ENCODE measurements around the gene MTHFSD.
A peak's percentile ranks its signal among the peaks of the same experiment; 100 is the strongest.

Gene MTHFSD

GRCh38 chr16:86581458-86581857, 26.4 kb upstream of the MTHFSD start:
- no peak for DNase-seq

GRCh38 chr16:86580791-86581170, 25.7 kb upstream of the MTHFSD start:
- no peak for DNase-seq

DNA sequence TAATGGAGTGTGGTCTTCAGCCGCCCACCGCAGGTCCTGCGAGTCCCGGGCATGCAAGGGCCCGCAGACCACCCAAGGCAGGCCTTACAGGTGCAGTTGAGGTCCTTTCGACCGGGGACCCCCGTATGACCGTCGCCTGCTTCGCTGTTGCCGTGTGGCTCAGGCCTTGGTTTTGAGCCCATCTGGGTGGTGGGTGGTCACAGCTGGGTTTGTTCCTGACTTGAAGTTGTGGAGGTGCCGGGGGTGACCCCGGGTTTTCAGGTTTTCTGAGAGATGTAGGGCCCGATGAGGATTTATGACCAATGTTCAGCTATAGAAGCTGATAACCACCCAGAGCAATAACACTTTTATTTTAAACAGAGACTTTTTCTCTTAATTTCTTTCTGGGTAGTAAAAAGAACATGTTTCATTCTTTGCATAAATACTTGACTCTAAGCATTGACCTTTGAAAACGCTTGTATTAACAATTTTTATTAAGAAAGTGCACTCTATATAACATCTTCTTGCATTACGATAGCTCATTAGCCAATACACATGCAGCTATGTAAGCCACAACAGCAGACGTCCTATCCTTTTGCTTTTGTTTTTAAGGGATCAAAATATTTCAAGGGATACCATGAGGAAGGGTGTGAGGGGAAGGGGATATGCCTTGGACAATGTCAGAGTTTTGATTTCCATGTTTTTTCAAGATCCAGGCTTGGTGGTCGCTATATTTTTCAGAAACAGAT, 25.2 kb upstream of the MTHFSD start:
- no peak for DNase-seq

GRCh38 chr16:86579268-86580062, 24.4 kb upstream of the MTHFSD start:
- no peak for DNase-seq

DNA sequence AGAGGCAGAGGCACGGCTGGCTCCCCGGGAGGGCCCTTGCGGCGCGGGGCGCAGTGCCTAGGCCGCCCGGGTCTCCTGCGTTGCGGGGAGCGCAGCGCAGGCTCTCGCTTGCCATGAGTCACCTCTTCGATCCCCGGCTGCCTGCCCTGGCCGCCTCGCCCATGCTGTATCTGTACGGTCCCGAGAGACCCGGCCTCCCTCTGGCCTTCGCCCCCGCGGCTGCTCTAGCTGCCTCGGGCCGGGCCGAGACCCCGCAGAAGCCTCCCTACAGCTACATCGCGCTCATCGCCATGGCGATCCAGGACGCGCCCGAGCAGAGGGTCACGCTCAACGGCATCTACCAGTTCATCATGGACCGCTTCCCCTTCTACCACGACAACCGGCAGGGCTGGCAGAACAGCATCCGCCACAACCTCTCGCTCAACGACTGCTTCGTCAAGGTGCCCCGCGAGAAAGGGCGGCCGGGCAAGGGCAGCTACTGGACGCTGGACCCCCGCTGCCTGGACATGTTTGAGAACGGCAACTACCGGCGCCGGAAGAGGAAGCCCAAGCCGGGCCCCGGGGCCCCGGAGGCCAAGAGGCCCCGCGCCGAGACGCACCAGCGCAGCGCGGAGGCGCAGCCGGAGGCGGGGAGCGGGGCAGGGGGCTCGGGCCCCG, 23.7 kb upstream of the MTHFSD start:
- DNase-seq = peak; percentile 78

- peak; percentile 77 for DNase-seq
These were observed 23.1 kb upstream of the MTHFSD start, which contains the start of gene FOXL1 for GRCh38 chr16:86578061-86578599. FOXL1 (plus strand) TSS chr16:86578549; CDS start chr16:86578724, 175 bp downstream.

DNA sequence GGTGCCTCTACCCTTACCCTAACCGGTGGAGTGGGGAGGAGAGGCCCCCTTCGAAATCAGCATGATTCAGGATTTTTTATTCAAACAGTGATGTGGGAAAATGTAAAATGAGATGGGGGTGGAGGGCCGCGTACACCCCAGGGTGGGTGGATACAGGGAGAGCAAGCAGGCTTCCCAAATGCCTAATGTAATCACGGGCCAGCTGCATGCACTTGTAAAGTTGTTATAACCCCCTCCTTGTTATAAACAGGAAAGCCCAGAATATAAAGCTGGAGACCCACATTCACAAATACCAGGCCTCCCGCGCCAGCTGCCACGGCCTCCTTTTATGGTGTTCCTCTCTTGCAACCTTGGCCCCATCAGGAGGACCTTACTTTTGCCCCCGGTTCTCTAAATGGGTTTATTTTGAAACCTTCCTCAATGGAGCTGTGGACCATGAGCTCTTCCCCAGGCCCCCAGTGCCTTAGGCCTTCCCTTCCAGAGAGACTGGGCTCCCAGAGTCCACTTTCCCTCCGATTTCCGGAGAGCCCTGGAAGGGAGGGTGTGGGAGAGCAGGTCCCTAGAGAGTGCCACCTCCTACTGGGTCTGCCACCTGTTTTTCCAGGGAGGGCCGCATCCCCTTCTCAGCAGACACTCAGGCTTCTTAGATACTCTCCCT, 22.4 kb upstream of the MTHFSD start:
- DNase-seq = peak; percentile 53

DNA sequence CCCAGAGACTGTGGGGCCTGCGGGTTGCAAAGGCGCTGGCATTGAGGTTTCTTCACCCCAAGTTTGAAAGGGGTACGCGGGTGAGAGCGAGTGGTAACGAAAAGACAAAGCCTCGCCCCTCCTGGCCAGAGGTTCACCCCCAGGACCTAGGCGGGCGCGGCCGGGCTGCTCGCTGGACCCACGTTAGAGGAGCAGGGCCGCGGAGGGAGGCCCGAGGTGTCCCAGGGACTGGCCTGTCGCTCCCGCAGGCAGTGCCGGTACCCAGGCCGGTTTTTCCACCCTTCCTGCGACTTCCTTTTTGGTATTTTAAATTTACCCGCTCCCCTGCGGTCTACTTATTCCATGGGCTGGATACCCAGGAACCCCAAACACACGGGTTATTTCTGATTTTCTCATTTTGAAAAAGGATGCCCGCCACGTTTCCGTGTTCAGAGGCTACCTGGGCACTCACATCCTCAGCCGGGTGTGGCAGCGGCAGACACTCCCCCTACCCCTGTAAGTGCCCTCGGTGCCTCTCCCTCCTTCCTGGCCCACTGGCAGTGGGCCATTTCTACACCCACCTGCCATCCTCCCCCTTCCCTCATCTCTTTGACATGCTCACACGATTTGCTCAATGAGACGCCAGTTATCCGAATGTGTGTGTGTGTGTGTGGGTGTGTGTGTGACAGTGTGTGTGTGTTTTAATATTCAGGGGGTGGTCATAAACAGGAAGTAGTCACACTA, 21.7 kb upstream of the MTHFSD start:
- DNase-seq = peak; percentile 58

- DNase-seq = peak; percentile 98
These were observed 20.9 kb upstream of the MTHFSD start for GRCh38 chr16:86575754-86576557.

DNA sequence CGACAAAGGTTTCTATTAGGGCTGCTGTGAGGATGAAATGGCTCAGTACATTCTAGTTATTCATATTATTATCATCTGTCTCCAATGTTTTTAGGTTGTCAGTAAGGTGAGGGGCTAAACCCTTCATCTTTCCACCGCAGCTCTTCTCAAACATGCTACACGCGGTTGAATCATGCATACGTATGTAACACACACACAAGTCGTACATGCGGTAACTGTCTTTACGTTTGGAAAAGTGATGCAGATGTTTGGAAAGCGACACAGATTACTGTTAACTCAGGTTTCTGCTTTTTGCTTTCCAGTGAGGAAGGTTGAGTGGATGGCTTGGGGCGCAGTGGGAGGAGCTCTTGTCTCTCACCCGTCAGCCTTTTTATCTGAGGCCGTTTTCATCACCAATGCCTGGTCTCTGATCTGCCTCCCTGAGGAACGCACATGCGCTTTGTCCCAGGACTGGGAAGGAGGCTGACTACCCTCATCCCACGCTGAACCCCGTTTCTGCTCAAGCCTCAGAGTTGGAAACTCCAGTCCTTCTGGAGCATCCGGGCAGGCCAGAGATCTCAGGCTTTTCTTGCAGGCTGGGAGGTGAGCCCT, 20.2 kb upstream of the MTHFSD start:
- no peak for DNase-seq

- no peak for DNase-seq
These were observed 19.6 kb upstream of the MTHFSD start for GRCh38 chr16:86574646-86575045.

DNA sequence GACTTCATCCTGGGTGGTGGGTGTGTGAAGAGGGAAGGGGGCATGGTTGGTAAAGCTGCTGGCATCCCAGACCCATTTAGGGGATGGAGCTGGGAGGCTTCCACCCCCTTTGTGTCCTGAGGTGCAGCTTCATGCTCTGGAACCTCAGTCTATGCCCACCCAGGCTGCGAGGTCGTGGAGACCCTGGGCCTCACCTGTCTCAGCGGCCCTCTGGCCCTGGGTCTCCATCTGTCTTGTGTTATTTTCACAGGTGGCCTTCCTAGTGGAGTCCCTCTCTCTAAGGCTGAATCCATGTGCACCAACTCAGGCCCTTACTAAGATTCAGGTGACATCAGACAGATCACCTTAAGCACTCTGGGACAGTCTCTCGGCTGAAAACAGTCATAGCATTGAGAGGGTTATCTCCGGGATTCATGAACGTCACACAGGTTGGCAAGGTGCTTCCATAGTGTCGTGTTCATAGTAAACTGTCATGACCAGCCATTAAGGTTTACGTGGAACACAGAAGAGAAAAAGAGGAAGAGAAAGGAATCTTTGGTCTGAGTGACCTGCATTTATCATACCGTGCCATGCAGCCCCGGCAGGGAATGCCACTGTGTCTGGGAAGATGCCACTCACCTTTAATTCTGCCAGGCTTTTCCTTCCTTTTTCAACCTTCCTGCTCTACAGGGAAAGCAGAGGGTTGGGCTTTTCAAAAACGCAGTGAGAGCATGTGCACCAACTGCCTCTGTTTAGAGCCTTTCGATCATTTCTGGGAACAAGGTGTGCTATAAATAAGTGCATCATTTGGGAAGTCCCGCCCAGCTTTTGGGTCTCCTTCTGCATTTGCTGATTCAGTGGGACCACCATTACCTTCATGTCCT, 18.8 kb upstream of the MTHFSD start:
- DNase-seq = no peak

DNA sequence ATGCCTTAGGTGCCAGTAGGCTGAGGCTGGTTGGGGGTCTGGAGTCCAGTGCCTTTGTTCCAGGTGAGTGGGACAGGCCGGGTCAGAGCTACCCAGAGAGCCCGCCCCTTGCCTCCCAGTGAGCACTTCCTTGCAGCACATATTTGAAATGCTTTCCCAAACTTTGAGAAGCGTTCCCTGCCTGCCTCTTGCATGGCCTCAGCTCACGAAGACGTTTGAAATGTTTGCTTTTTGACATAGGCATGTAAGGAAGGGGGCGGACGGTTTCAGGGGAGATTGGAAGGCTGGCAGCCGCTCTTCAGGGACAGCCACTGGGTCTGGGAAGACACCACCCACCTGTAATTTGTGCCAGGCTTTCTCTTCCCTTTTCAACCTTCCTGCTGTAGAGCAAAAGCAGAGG, 18.2 kb upstream of the MTHFSD start:
- peak; percentile 94 for DNase-seq

DNA sequence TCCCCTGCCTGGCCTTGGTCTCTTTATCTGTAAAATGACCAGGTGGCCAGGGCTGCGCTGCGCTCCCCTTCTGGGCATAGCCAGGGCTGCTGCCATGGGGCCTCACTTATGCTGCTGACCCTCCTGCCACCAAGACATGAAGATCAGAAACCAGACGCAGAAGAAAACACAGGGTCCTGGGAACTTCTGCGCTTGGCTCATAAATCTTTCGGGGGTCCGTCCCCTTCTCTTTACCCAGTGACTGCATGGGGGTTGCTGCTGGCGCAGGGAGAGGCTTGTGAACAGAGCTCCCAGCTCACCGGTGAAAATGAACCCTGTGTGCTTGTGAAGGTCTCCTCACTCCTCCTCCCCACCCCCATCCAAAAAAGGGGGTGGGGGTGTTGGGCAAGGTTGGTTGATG, 17.6 kb upstream of the MTHFSD start:
- DNase-seq = no peak

DNA sequence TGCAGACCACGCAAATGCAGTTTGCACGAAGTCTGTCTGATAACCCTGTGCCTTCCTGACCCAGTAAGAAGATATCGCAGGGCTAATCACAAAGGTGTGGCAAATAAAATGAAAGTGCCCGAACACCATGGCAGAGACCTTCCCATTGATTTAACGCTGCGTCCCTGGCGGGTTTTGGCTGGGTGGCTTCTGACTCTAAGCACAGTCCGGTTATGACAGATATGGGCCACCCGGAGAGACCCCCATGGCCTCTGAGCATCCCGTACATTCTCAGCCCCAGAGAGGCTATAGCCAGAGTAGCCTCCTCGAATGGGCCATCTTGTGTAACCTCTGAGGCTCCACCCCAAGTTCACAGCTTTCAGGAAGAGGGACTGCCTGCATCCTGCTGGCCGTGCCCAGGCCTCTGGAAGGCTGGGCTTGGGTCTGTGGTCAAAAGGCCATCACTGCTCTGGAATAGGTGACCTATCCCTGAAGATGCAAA, 17.0 kb upstream of the MTHFSD start:
- DNase-seq = no peak

GRCh38 chr16:86571530-86571915, 16.5 kb upstream of the MTHFSD start:
- no peak for DNase-seq

DNA sequence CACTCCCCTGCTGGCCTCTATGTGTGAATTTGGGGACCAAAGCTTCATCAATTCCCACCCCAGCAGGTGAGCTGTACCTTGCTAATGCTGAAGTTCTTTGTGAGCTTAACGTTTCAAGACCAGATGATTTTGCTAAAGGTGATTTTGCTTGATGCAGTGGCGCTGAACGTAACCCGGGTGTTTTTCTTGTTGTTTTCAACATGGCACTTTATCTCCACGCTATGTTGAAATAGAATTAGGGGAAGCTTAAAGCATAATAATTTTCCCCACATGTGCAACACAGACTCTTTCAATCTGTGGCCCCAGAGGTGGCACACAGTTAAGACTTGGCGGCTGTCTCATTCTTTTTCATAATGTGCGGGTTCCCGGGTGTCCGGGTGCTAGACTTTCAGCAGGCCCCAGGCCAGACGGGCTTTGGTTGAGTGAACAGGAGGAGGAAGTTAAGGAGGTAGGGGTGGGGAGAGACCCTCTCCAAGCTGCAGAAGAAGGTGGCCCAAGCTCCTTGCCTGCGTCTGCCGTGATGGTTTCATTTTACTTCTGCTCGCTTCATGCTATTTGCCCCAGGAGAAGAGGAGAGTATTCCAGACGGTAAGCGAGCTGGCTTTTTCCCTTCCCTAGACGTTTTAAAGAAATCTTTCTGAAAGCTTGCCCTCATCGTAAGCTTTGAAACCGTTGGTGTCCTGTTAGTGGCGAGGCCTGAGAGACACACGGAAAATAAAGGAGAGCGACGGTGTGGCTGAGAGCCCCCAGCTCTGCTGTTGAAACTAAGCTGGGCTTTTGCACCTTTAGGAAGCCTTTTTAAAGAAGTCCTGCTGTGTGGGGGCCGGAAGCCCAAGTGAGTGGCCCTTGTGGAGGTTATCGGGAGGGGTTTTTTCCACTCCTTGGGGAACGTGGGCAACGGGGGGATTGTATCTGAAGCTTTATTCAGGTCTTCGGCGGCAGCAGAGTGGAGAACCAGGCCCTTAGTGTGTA, 15.8 kb upstream of the MTHFSD start:
- no peak for DNase-seq
